ENCODE data around the gene TERT. TPM values are rescaled to one million over a fixed set of nuclear protein-coding genes. Genes with fewer than 3 reads are reported as not detected.
"Not testable (repeated sequence)": the region's sequence is repeated elsewhere in the genome, so short reads cannot be mapped to it uniquely, and the experiment has no call there.

The TERT gene
- total RNA-seq, 1 donor from 2014 or later: 2.4 TPM

DNA sequence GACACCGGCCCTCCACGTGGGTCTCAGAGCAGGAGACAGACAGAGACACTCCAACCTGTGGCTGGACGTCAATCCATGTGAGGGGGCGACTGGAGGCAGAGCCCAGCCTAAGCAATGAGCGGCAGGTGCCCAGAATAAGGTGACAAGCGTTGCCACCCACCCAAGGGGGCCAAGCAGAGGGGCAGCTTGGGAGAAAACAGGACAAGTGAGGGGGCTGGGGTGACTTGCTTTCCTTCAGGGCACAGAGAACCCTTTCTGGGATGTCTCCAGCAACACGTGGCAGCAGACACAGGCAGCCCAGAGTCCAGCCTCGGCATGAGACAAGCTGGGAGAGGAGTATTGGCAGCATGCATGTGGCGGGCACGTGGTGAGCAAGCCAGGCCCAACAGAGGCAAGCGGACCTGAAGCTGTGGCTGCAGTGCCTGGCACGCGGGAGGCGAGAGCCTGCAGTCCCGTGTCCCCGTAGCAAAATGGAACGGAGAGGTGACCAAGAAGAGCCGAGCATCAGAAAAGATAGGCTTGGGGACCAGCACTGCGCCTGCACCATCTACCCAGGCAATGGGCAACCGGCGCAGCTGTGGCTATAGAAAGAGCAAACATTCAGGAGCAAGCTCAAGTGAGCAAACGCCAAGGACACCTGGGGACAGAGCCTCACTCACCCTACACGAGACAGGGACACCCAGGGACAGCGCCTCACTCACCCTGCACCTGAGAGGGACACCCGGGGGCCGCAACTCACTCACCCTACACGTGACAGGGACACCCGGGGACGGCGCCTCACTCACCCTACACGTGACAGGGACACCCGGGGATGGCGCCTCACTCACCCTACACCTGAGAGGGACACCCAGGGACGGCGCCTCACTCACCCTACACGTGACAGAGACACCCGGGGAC is 6.2 kb downstream of the TERT start:
- peaks cover 3% of the 10 kb centered on the region for H3K27me3 Mint-ChIP-seq (ENCODE audit: insufficient read depth, low read depth)
- no peak for DNase-seq (ENCODE audit: low spot score)
- TF ChIP-seq, protein P1, sequence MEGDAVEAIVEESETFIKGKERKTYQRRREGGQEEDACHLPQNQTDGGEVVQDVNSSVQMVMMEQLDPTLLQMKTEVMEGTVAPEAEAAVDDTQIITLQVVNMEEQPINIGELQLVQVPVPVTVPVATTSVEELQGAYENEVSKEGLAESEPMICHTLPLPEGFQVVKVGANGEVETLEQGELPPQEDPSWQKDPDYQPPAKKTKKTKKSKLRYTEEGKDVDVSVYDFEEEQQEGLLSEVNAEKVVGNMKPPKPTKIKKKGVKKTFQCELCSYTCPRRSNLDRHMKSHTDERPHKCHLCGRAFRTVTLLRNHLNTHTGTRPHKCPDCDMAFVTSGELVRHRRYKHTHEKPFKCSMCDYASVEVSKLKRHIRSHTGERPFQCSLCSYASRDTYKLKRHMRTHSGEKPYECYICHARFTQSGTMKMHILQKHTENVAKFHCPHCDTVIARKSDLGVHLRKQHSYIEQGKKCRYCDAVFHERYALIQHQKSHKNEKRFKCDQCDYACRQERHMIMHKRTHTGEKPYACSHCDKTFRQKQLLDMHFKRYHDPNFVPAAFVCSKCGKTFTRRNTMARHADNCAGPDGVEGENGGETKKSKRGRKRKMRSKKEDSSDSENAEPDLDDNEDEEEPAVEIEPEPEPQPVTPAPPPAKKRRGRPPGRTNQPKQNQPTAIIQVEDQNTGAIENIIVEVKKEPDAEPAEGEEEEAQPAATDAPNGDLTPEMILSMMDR (IDR thresholded peaks at IDR 0.05): no peak
- no peak for TF ChIP-seq EZH2 (IDR thresholded peaks at IDR 0.05)
- no peak for TF ChIP-seq EZH2phosphoT487 (IDR thresholded peaks at IDR 0.05)

DNA sequence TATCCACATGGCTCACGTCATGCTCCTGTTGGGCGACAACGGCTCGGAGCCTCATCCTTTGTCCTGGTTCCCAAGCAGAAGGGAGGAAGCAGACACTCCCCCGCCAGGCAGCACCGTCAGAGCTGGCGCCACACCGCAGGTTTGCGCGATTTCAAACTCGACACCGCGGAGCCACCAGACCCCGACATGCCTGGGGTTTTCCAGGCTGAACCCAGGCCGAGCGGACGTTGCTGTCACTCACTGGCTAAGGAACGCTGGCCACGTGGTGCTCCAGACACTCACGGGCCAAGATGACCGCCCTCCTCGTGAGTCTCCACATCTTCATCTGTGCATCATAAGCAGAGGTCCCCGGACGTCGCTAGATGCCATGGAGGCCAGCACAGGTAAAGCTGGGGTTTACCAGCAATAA is 9.0 kb downstream of the TERT start:
- Histone ChIP-seq H3K27me3 (no peaks in the 10 kb centered on the region), H3K9me3 (ENCODE audit: low read depth) (no peaks in the 10 kb centered on the region), H3K36me3 (no peaks in the 10 kb centered on the region), H4K20me1 (ENCODE audit: low read depth) (no peaks in the 10 kb centered on the region), H3F3A (ENCODE audit: low read depth) (no peaks in the 10 kb centered on the region), H3K79me2 (ENCODE audit: low read depth) (no peaks in the 10 kb centered on the region), H2AFZ (replicated peaks) (no peak overlapping the region), H3K27ac (no peak overlapping the region), H3K4me1 (no peaks in the 10 kb centered on the region), H3K4me2 (no peak overlapping the region), H3K9ac (no peak overlapping the region), H3K4me3 (no peak overlapping the region)
- no peak overlapping the region for H3K4me3 Mint-ChIP-seq
- no peak overlapping the region for H3K27ac Mint-ChIP-seq
- peaks cover 2% of the 10 kb centered on the region for H3K9me3 Mint-ChIP-seq
- TF ChIP-seq, protein P1 (IDR thresholded peaks at IDR 0.05): no peak
- TF ChIP-seq EZH2phosphoT487 (IDR thresholded peaks at IDR 0.05) (no peak), EZH2 (IDR thresholded peaks at IDR 0.05) (no peak)
- peaks cover 5% of the 10 kb centered on the region for H3K36me3 Mint-ChIP-seq
- DNase-seq (ENCODE audit: low spot score): no peak
- no peaks in the 10 kb centered on the region for H3K4me1 Mint-ChIP-seq
- H3K27me3 Mint-ChIP-seq (ENCODE audit: insufficient read depth, low read depth): no peaks in the 10 kb centered on the region

More for the DNA sequence above, 6.2 kb downstream of the TERT start:
- peaks cover 3% of the 10 kb centered on the region for H3K27me3 ChIP-seq
- no peak overlapping the region for H3K4me2 ChIP-seq
- Mint-ChIP-seq H3K4me3 (no peak overlapping the region), H3K27ac (no peak overlapping the region), H3K36me3 (peaks cover 5% of the 10 kb centered on the region), H3K9me3 (peaks cover 2% of the 10 kb centered on the region), H3K4me1 (no peaks in the 10 kb centered on the region)
- no peaks in the 10 kb centered on the region for H3K4me1 ChIP-seq
- peaks cover under 1% of the 10 kb centered on the region for H4K20me1 ChIP-seq (ENCODE audit: low read depth)
- H3F3A ChIP-seq (ENCODE audit: low read depth): no peaks in the 10 kb centered on the region
- H3K36me3 ChIP-seq: no peaks in the 10 kb centered on the region
- H3K79me2 ChIP-seq (ENCODE audit: low read depth): no peaks in the 10 kb centered on the region
- H3K4me3 ChIP-seq: no peak overlapping the region
- no peak overlapping the region for H2AFZ ChIP-seq (replicated peaks)
- no peak overlapping the region for H3K9ac ChIP-seq
- no peak overlapping the region for H3K27ac ChIP-seq
- H3K9me3 ChIP-seq (ENCODE audit: low read depth): no peaks in the 10 kb centered on the region

DNA sequence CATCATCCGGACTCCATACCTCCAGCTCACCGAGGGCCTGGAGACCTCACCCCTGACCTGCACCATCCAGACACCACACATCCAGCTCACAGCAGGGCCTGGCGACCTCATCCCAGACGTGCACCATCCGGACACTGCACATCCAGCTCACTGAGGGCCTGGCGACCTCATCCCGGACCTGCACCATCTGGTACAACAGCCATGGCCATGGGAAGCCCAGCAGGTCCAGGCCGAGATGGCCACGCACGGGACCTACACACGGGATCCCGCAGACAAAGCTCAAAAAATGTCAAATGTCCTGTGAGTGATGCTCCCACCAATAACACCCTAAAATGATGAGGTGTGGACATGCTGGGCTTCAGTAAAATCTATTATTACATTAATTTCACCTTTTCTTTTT is 9.7 kb downstream of the TERT start:
- Histone ChIP-seq H3K27me3 (no peaks in the 10 kb centered on the region), H3K4me1 (no peaks in the 10 kb centered on the region), H3K4me2 (no peak overlapping the region), H3K9me3 (ENCODE audit: low read depth) (no peaks in the 10 kb centered on the region), H3K27ac (no peak overlapping the region), H3K9ac (no peak overlapping the region), H2AFZ (replicated peaks) (no peak overlapping the region), H4K20me1 (ENCODE audit: low read depth) (no peaks in the 10 kb centered on the region), H3K79me2 (ENCODE audit: low read depth) (no peaks in the 10 kb centered on the region), H3K4me3 (no peak overlapping the region), H3K36me3 (no peaks in the 10 kb centered on the region), H3F3A (ENCODE audit: low read depth) (no peaks in the 10 kb centered on the region)
- no peak for TF ChIP-seq EZH2 (IDR thresholded peaks at IDR 0.05)
- Mint-ChIP-seq H3K4me1 (no peaks in the 10 kb centered on the region), H3K27me3 (ENCODE audit: insufficient read depth, low read depth) (no peaks in the 10 kb centered on the region), H3K36me3 (peaks cover 5% of the 10 kb centered on the region), H3K4me3 (no peak overlapping the region), H3K9me3 (peaks cover 2% of the 10 kb centered on the region), H3K27ac (no peak overlapping the region)
- DNase-seq (ENCODE audit: low spot score): no peak

DNA sequence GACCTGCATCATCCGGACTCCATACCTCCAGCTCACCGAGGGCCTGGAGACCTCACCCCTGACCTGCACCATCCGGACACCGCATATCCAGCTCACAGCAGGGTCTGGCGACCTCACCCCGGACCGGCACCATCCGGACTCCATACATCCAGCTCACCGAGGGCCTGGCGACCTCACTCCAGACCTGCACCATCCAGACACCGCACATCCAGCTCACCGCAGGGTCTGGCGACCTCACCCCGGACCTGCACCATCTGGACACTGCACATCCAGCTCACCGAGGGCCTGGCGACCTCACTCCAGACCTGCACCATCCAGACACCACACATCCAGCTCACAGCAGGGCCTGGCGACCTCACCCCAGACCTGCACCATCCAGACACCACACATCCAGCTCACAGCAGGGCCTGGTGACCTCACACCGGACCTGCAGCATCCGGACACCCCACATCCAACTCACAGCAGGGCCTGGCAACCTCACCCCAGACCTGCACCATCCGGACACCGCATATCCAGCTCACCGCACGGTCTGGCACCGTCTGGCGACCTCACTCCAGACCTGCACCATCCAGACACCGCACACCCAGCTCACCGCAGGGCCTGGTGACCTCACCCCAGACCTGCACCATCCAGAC is 10.4 kb downstream of the TERT start:
- H3K27me3 Mint-ChIP-seq (ENCODE audit: insufficient read depth, low read depth); H3K36me3 Mint-ChIP-seq; H3K9ac ChIP-seq; H3K27ac ChIP-seq; H3K4me3 ChIP-seq; H3K4me2 ChIP-seq; H3F3A ChIP-seq (ENCODE audit: low read depth); H3K27me3 ChIP-seq; H2AFZ ChIP-seq (replicated peaks); H3K9me3 ChIP-seq (ENCODE audit: low read depth); DNase-seq (ENCODE audit: low spot score); H3K4me3 Mint-ChIP-seq; H4K20me1 ChIP-seq (ENCODE audit: low read depth); H3K4me1 ChIP-seq; H3K36me3 ChIP-seq; H3K4me1 Mint-ChIP-seq; H3K79me2 ChIP-seq (ENCODE audit: low read depth); H3K27ac Mint-ChIP-seq; H3K9me3 Mint-ChIP-seq: not testable (repeated sequence)

DNA sequence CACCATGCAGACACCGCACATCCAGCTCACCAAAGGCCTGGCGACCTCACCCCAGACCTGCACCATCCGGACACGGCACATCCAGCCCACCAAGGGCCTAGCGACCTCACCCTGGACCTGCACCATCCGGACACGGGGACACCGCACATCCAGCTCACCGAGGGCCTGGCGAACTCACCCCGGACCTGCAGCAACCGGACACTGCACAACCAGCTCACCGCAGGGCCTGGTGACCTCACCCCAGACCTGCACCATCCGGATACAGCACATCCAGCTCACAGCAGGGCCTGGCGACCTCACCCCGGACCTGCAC is 11.2 kb downstream of the TERT start:
- H3K36me3 Mint-ChIP-seq; H4K20me1 ChIP-seq (ENCODE audit: low read depth): not testable (repeated sequence)

DNA sequence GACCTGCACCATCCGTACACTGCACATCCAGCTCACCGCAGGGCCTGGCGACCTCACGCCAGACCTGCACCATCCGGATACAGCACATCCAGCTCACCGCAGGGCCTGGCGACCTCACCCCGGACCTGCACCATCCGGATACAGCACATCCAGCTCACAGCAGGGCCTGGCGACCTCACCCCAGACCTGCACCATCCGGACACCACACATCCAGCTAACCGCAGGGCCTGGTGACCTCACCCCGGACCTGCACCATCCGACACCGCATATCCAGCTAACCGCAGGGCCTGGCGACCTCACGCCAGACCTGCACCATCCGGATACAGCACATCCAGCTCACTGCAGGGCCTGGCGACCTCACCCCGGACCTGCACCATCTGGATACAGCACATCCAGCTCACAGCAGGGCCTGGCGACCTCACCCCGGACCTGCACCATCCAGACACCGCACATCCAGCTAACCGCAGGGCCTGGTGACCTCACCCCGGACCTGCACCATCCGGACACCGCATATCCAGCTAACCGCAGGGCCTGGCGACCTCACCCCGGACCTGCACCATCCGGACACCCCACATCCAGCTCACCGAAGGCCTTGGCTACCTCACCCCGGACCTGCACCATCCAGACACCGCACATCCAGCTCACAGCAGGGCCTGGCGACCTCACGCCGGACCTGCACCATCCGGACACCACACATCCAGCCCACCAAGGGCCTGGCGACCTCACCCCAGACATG is 11.7 kb downstream of the TERT start:
- not testable (repeated sequence) for H3K4me3 Mint-ChIP-seq; H3K27ac ChIP-seq; H3F3A ChIP-seq (ENCODE audit: low read depth); H3K79me2 ChIP-seq (ENCODE audit: low read depth); H3K9ac ChIP-seq; H2AFZ ChIP-seq (replicated peaks); H3K27me3 ChIP-seq; H3K9me3 ChIP-seq (ENCODE audit: low read depth); H3K4me1 ChIP-seq; H3K36me3 ChIP-seq; H3K27me3 Mint-ChIP-seq (ENCODE audit: insufficient read depth, low read depth); H3K36me3 Mint-ChIP-seq; H3K27ac Mint-ChIP-seq; H3K4me3 ChIP-seq; H3K4me1 Mint-ChIP-seq; H3K9me3 Mint-ChIP-seq; DNase-seq (ENCODE audit: low spot score); H3K4me2 ChIP-seq; H4K20me1 ChIP-seq (ENCODE audit: low read depth)

More for the DNA sequence above, 11.2 kb downstream of the TERT start:
- H3K79me2 ChIP-seq (ENCODE audit: low read depth); DNase-seq (ENCODE audit: low spot score); H2AFZ ChIP-seq (replicated peaks); H3F3A ChIP-seq (ENCODE audit: low read depth); H3K4me3 ChIP-seq; H3K27me3 ChIP-seq; H3K4me2 ChIP-seq; H3K9ac ChIP-seq; H3K4me1 Mint-ChIP-seq; H3K36me3 ChIP-seq; H3K27me3 Mint-ChIP-seq (ENCODE audit: insufficient read depth, low read depth); H3K4me3 Mint-ChIP-seq; H3K4me1 ChIP-seq; H3K9me3 Mint-ChIP-seq; H3K9me3 ChIP-seq (ENCODE audit: low read depth); H3K27ac Mint-ChIP-seq; H3K27ac ChIP-seq: not testable (repeated sequence)
